Heart left ventricle (tissue), 13 donors: ENCODE measurements around the gene CCDC148.

ENCODE experiments used
- POLR2A ChIP-seq, 2 donors: fragments of 450-650 bp; IDR thresholded peaks; one replicate each; pipeline ENCODE4 v1.6.1; 2017; ENCODE audit warnings: antibody characterized with exemption in 2 of 2, mild to moderate bottlenecking in 2 of 2, moderate library complexity in 2 of 2
- TF ChIP-seq, protein P1 (sequence below), 12 donors: fragments of 200-600 bp; sonication (generic) in 4 of 12; IDR thresholded peaks; one replicate each; pipeline versions ENCODE4 v1.5.0 to v1.8.0; 2018 to 2022; ENCODE audit warnings: antibody characterized with exemption in 12 of 12, mild to moderate bottlenecking in 5 of 12
- donor health status: ischemic (EF 13 %, LVEDD 7.1; RV severe dilation, severe dysfunction).
- donor health status: DM: no; HTN: yes; CAD: no.
- donor health status: DM: no; HTN: no; CAD: no.
- donor health status: ischemic (EF 25% LVEDD 6.9; RV normal size, moderate dysfunction).
- donor health status: ischemic (EF 25% LVEDD 5.7; RV mildly dilated, moderate dysfunction).
- donor health status: ischemic (EF 35%, LVEDD 5.7; RV mildly dilated, moderate dysfunction).
- donor health status: nonischemic (EF 11% LVEDD 7.7; RV severe dilation, severe dysfunction).
- donor health status: DM: yes; HTN: yes; CAD: no.
- donor health status: PGD.
- donor health status: ischemic (EF 29% LVEDD 5.4; RV normal size, mild dysfunction).
- donor health status: nonischemic (EF 23%, LVEDD 6.1; RV moderate dilation, normal function).

- TF ChIP-seq, protein P1, sequence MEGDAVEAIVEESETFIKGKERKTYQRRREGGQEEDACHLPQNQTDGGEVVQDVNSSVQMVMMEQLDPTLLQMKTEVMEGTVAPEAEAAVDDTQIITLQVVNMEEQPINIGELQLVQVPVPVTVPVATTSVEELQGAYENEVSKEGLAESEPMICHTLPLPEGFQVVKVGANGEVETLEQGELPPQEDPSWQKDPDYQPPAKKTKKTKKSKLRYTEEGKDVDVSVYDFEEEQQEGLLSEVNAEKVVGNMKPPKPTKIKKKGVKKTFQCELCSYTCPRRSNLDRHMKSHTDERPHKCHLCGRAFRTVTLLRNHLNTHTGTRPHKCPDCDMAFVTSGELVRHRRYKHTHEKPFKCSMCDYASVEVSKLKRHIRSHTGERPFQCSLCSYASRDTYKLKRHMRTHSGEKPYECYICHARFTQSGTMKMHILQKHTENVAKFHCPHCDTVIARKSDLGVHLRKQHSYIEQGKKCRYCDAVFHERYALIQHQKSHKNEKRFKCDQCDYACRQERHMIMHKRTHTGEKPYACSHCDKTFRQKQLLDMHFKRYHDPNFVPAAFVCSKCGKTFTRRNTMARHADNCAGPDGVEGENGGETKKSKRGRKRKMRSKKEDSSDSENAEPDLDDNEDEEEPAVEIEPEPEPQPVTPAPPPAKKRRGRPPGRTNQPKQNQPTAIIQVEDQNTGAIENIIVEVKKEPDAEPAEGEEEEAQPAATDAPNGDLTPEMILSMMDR (IDR thresholded peaks at IDR 0.05), result no peak
- no peak for TF ChIP-seq POLR2A (IDR thresholded peaks at IDR 0.05)
These were observed 282.1 kb downstream of the CCDC148 start for GRCh38 chr2:158174495-158174894.
